Left kidney (tissue), 2 donors: ENCODE data around the gene TP63. TPM values are rescaled to one million over a fixed set of nuclear protein-coding genes. Genes with fewer than 3 reads are reported as not detected.
A peak's percentile ranks its signal among the peaks of the same experiment; 100 is the strongest.

Experiments used
- DNase-seq: peaks from one replicate; pipeline ENCODE4 v3.0.0-alpha.2; 2013
- polyA plus RNA-seq: library from polyadenylated mRNA; unstranded; fragments of 120-200 nt; gene quantifications from one replicate; pipeline ENCODE4 v1.2.1, GENCODE V29; 2013; ENCODE audit not compliant: insufficient read length

The TP63 gene
- polyA plus RNA-seq, 1 donor: 1.6 TPM

- no peak for DNase-seq
Observed at GRCh38 chr3:189684317-189684716, 53.1 kb downstream of the TP63 start.

DNA sequence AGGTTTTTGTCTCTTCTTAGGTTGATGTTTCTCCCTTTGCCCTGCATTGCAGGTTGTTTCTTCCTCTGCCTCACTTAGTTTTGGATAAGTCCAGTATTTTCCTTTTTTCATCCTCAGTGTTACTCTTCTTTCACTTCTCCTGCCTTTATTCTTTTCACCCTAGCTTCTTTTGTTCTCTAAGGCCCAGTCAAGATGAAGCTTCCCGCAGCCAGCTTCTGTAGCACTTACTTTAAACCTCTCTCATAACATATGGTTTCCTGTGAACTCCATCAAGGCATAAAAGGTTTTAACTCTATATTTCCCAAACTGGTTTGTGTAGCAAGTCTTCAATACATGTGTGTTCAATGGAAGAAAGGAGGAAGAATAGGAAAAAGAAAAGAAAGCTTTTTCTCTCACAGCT, 54.1 kb downstream of the TP63 start:
- DNase-seq: no peak

- DNase-seq: no peak
Observed at GRCh38 chr3:189685860-189686259, 54.7 kb downstream of the TP63 start.

DNA sequence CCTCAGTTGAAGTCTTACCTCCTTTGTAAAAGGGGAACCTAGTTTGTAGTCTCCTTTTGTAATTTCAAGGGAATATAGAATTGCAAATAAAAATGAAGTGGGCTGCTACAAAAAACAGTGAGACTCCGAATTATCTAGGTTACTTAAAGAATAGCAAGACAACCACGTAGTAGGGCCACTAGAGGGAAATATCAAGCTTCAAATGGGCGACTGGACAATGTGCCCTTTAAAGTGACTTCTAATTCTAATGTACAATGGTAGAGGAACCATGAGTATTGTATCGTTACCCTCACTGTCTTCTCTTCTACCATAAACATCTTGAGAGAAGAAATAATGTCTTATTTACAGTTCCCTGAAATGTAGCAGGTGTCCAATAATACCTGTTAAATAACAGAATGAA, 56.3 kb downstream of the TP63 start:
- DNase-seq: no peak

- DNase-seq: no peak
Observed at GRCh38 chr3:189688262-189688661, 57.1 kb downstream of the TP63 start.

DNA sequence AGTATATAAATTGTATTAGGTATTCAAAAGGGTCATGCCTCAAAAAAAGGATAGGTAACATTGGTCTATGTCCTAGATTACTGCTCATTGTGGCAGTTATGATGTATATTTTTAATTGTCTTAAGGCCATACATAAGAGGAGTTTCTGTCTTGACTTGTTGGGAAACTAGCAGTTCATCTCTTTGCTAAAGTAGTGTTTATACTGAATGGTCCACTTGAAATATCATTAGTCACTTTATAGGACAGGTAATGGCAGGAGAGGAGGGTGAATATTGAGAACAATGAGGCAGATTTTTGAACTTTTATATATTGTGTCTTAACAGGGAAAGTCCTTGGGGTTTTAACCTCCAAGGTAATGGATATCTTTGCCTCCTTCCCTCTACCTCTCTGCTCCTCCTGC, 58.4 kb downstream of the TP63 start:
- DNase-seq: no peak

GRCh38 chr3:189690237-189690636, 59.0 kb downstream of the TP63 start:
- no peak for DNase-seq

- DNase-seq: no peak
Observed at GRCh38 chr3:189690672-189691071, 59.5 kb downstream of the TP63 start.

GRCh38 chr3:189695400-189695799, 64.2 kb downstream of the TP63 start:
- no peak for DNase-seq

DNA sequence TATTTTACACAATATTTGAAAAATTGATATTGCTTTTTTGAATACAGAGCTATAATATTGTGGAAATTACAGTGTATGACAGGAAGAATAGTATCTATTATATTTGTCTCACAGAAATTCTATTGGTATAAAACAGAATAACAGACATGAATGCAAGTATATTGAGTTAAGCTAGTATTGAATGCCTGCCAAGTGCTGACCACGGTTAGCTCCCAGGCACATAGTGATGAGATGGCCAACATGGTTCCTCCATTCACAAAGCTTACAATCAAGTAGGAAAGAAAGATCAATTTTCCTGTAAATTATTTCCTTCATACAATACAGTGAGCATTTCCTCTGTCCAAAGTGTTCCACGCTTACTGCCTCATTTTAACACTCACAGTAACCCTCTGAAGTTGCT, 67.6 kb downstream of the TP63 start:
- DNase-seq: no peak

DNA sequence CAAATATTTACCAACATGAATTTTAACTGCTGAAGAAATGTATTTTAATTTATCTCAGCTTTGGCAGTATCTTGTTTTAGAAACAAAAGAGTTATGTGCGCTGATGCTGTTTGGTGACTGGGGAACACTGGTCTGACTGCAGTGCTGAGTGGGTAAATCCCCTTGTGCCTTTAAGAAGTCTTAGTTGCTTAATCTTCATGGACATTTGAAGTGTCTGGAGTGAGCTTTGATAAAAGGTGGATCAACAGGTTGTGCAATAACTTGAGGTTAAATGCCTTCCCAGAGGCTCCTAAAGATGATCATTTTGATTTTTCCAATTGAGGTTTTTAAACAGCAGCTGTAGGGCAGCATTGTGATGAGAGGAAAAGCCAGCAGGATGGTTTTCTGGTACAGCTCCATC, 68.7 kb downstream of the TP63 start:
- DNase-seq: no peak

DNA sequence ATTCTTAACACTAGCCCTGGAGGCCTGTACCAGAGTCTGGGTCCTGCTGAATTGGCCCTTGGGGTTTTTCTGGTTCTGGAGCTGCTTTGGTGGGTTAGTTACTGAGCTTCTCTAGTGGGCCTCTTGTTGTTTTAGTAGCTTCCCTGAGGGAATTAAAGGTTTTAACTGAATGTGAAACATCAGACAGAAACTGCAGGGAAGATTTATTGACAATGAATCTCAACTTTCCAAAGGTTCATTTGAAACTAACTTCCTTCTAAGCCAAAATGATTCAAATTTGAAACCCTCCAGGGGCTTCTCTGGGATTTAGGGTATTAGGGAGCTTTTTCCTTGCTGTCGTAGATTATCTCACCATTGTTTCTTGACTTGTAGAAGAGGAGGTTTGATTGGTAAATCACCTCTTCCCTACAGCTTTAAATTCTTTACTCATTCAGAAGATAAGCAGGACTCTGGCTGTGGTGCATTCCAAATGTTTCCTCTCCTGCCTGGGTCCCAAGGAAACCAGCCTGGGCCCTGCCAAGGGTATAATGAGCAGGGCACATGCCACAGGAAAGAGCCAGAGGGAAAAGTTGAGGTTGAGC, 71.0 kb downstream of the TP63 start:
- DNase-seq: peak; percentile 47

GRCh38 chr3:189703865-189704264, 72.7 kb downstream of the TP63 start:
- no peak for DNase-seq

DNA sequence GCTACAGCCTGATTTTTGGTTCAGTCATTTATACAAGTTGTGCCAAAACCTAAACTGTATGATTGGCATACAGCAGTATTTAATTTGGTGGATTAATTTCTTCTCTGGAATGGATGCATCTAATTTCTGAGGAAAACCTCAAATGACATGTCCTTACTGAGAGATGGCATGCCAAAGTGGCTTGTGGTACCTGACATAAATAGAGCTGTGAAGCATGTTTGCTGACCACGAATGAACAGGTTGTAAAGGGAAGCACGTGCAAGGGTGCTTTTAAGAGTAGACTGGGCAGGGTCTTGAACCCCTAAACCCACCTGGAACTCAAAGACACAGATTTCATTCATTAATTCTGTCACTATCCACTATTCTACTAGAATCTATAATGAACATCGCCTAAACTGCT, 77.2 kb downstream of the TP63 start:
- DNase-seq: no peak

DNA sequence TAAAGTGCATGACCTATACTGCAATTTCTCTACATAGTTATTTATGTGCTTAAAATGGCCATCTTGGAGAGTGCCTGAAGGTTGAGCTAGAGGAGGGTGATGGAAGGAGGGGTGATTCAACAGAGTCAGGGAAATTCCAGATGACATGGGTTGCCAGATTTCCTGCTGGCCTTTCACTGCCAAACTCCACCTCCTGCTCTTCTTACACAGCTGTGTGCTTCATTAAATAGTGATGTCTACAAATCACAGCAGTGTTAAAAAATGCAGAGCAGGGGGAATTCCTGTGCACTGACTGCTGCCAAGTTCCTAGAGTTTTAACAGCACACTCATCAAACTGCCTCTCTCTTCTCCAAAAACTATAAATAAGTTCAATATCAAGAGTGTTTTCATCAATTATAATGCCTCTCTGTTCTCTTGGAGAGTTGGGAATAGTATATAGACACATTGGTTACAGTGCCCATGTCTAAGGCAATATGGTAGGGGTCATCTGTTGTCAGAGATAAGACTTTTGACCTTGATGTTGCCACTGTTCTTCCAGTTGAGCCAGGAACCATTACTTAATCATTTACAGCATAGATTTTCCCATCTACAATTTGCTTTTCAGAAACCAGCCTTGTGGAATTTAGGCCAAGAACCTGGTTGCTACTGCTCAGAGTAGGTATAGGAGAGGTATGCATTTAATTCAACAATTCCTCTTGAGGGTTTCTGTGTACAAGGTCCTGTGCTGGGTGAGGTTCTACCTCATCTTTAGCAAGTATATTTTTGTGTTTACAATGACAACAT, 79.6 kb downstream of the TP63 start:
- DNase-seq: peak; percentile 53

DNA sequence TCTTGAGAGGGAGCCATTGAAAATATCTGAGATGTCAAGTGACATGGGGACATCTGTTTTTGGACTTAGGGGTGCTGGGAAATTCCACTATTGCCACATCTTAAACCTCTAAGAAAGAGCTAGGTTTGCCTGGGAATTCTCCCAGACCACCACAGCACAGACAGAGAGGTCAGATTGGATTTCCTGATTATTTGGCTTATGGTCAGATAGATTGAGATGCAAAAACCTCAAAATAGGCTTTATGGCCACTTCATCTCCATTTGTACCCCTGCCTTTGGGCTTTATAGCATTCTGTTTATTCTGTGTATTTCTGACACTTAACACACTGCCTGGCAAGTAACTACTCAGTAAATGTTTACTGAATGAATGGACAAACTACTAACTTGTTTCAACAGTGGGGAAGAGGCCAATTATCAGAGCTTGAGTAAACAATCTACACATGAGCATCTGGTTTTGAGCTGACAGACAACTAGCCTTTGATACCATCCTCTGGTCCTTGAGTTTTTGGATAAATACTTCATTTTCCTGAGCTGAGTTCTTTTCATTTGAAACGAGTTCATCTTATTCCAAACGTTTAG, 81.8 kb downstream of the TP63 start:
- no peak for DNase-seq

- DNase-seq: no peak
Observed at GRCh38 chr3:189714991-189715961, 84.1 kb downstream of the TP63 start.

DNA sequence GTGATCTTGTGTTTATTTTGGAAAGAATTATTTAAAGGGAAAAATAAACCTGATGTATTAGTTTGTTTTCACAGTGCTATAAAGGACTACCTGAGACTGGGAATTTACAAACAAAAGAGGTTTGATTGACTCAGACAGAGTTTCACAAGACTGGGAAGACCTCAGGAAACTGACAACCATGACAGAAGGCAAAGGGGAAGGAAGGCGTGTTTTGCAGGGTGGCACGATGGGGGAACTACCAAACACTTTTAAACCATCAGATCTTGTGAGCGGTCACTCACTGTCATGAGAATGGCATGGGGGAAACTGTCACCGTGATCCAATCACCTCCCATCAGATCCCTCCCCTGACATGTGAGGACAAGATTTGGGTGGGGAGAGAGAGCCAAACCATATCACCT, 87.0 kb downstream of the TP63 start:
- DNase-seq: no peak

DNA sequence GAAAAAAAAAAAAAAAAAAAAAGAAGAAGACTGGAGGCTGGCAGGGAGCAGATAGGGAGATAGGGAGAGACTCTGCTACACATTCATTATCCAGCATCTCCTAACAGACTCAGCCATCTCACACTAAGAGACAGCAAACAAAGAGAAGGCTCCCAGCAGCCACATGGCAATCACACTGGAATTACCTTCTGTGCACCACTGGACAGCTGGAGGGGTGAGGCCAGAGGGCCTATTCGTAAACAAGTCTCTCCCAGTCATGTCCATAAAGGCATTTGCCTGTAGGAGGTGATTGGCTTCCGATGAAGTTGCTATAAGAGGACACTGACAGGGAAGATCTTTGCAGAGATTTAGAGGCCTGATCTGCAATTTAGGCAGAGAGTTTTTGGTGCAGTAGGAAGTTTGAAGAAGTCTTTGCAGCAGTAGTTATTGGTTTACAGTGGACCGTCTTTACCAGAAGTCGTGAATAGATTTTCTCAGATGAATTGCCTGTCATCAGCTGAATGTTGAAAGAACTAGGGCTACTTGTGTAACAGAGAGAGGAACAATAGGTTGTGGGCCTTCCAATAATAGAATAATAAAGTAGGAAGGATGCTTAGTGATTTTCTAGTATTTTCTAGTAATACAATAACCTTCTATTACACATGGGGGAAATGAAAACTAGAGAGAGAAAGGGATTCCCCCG, 89.7 kb downstream of the TP63 start:
- no peak for DNase-seq

- DNase-seq: no peak
Observed at GRCh38 chr3:189721873-189722665, 90.9 kb downstream of the TP63 start.

GRCh38 chr3:189724356-189724755, 93.2 kb downstream of the TP63 start:
- no peak for DNase-seq
